ENCODE measurements around the gene FAM200C. TPM values are rescaled to one million over a fixed set of nuclear protein-coding genes. Genes with fewer than 3 reads are reported as not detected.

FAM200C gene
- total and polyA plus RNA-seq, 10 of the 15 experiments (the other 5 are each of a cell fraction or from before 2014, with no cell fraction given), result 1.0 to 5.4 (median 2.2) TPM

- WGBS (ENCODE audit: insufficient coverage, insufficient replicate concordance, low lambda C conversion rate, missing lambda C conversion rate), result 97% methylated on average over 4 of the region's 4 CpGs
- H3K36me3 ChIP-seq (ENCODE audit: control insufficient read depth in 2 of 2, insufficient read depth in 2 of 2, low read length in 1 of 2), result peaks cover 0 to 4% of the 10 kb centered on the region in 2 experiments; a peak in 2 of 4 replicates
- no peak for TF ChIP-seq CHD4 (IDR thresholded peaks at IDR 0.05)
- TF ChIP-seq CEBPB (IDR thresholded peaks at IDR 0.05; ENCODE audit: borderline replicate concordance in 1 of 2, low read depth in 2 of 2, low read length in 2 of 2), result no peak
- TF ChIP-seq, protein P1, sequence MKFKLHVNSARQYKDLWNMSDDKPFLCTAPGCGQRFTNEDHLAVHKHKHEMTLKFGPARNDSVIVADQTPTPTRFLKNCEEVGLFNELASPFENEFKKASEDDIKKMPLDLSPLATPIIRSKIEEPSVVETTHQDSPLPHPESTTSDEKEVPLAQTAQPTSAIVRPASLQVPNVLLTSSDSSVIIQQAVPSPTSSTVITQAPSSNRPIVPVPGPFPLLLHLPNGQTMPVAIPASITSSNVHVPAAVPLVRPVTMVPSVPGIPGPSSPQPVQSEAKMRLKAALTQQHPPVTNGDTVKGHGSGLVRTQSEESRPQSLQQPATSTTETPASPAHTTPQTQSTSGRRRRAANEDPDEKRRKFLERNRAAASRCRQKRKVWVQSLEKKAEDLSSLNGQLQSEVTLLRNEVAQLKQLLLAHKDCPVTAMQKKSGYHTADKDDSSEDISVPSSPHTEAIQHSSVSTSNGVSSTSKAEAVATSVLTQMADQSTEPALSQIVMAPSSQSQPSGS (IDR thresholded peaks at IDR 0.05; ENCODE audit: low read length), result no peak
- TF ChIP-seq ZNF24 (IDR thresholded peaks at IDR 0.05), result no peak
- TF ChIP-seq STAT1 (conservative IDR thresholded peaks at IDR 0.05), result no peak
- TF ChIP-seq TCF12 (IDR thresholded peaks at IDR 0.05; ENCODE audit: low read depth, low read length), result no peak
- no peak for TF ChIP-seq STAT3 (IDR thresholded peaks at IDR 0.05; ENCODE audit: low read depth, low read length)
- TF ChIP-seq SIX5 (IDR thresholded peaks at IDR 0.05; ENCODE audit: low read depth, low read length, severe bottlenecking), result no peak
- no peak for TF ChIP-seq TBL1XR1 (IDR thresholded peaks at IDR 0.05; ENCODE audit: low read depth, low read length)
- TF ChIP-seq E2F8 (IDR thresholded peaks at IDR 0.05; ENCODE audit: low read depth, partially characterized antibody), result no peak
- H3K4me1 ChIP-seq (ENCODE audit: control insufficient read depth, insufficient read depth, low read length), result no peaks in the 10 kb centered on the region; the same call in 1 of the 2 replicates
- H3K79me2 ChIP-seq (ENCODE audit: control insufficient read depth, insufficient read depth, low read length), result peaks cover 11% of the 10 kb centered on the region
- RAD21 ChIA-PET (ENCODE audit: unreplicated experiment), result interaction anchor here (0.6 to 3.5 kb wide), 3 partner anchors 20 to 101 kb away, joined by 3 to 19 read pairs (median 16); partner anchors contain the start of genes PTTG1 and SLU7
- no TSS peak for BruUV-seq (replicated peaks)
- no peaks in the 10 kb centered on the region for H4K20me1 ChIP-seq (ENCODE audit: control insufficient read depth, insufficient read depth)
- peak overlapping the region; percentile 84; the same call in 1 of the 2 replicates for H3K27ac ChIP-seq (ENCODE audit: control insufficient read depth, insufficient read depth)
- ATAC-seq (no peak), FAIRE-seq (no peak), DNase-seq (ENCODE audit: low read depth, low spot score) (no peak)
- peak overlapping the region; percentile 60 for H3K4me2 ChIP-seq (ENCODE audit: control insufficient read depth, insufficient read depth)
- no peak overlapping the region for H2AFZ ChIP-seq (ENCODE audit: control insufficient read depth, low read depth, low read length)
- POLR2A ChIA-PET, result interaction anchor here (1.0 to 2.7 kb wide), 2 partner anchors 20 to 32 kb away, joined by 3 to 21 read pairs; partner anchors contain the start of gene SLU7
- peak overlapping the region; percentile 75 for H3K4me3 ChIP-seq
- H3K9ac ChIP-seq (ENCODE audit: control insufficient read depth, insufficient read depth, low read length), result peak overlapping the region; percentile 89
- in situ Hi-C loops (cut with MboI) (no loop called here), intact Hi-C loops (cut with micrococcal nuclease; ENCODE audit: unreplicated experiment) (no loop called here)
- H3K9me3 ChIP-seq (replicated peaks; ENCODE audit: control insufficient read depth, insufficient read depth, low read length), result no peaks in the 10 kb centered on the region
- no peaks in the 10 kb centered on the region for H3K27me3 ChIP-seq (replicated peaks in 1 of 2; ENCODE audit: control insufficient read depth in 2 of 2, insufficient read depth in 2 of 2, low read length in 1 of 2)
- CTCF ChIA-PET, result interaction anchor here (0.9 to 3.2 kb wide), 2 partner anchors 8 to 318 kb away, joined by 3 to 13 read pairs; no protein-coding TSS in a partner anchor
- SMC1A ChIA-PET (ENCODE audit: uncharacterized antibody, unreplicated experiment), result interaction anchor here (2.3 kb wide), 1 partner anchor 9 kb away, joined by 10 read pairs; no protein-coding TSS in a partner anchor
Measured at GRCh38 chr5:160398806-160399205, 1.0 kb downstream of the FAM200C start.
